Naive thymus-derived CD8-positive, alpha-beta T cell (primary cell): ENCODE results near the gene SPTBN4. TPM values are rescaled to one million over a fixed set of nuclear protein-coding genes. Genes with fewer than 3 reads are reported as not detected.
"Not testable (repeated sequence)": the region's sequence is repeated elsewhere in the genome, so short reads cannot be mapped to it uniquely, and the experiment has no call there.

Experiments
- ATAC-seq, 2 donors: fragments of 150-1000 bp; cut with Tn5 transposase in 1 of 2; sonication (Bioruptor Pico), chemical (Tn5 transposase) in 1 of 2; 1 replicate in 1 of 2; 2 replicates in 1 of 2; pipeline ENCODE4 v1.10.0; 2021; ENCODE audit warnings: mild to moderate bottlenecking in 2 of 2, moderate library complexity in 2 of 2
- POLR2A ChIA-PET: fragments of 350-600 bp; sonication (Branson Sonifier 250); formaldehyde crosslinking; loops from one replicate; lab custom pipeline; 2021; ENCODE audit warnings: antibody characterized with exemption; lab: Charles Lee
- DNase-seq, 10 donors: peaks; one replicate each; pipeline versions ENCODE4 v3.0.0 to v3.0.0-alpha.2; 2020 to 2022
- H3K27ac Mint-ChIP-seq, 10 donors: one replicate each; pipeline ENCODE4 v1.8.0; 2020 to 2022; ENCODE audit warnings: mild to moderate bottlenecking in 10 of 10, mixed read lengths in 10 of 10, moderate library complexity in 4 of 10, inconsistent platforms in 1 of 10
- H3K27me3 Mint-ChIP-seq, 5 donors: one replicate each; pipeline ENCODE4 v1.8.0; 2021 to 2022; ENCODE audit warnings: mixed read lengths in 5 of 5
- H3K36me3 Mint-ChIP-seq, 3 donors: one replicate each; pipeline ENCODE4 v1.8.0; 2020 to 2022; ENCODE audit warnings: mixed read lengths in 3 of 3, mild to moderate bottlenecking in 2 of 3, inconsistent platforms in 1 of 3
- H3K4me1 Mint-ChIP-seq, 4 donors: one replicate each; pipeline ENCODE4 v1.8.0; 2021 to 2022; ENCODE audit warnings: mixed read lengths in 4 of 4
- H3K4me3 Mint-ChIP-seq, 10 donors: one replicate each; pipeline ENCODE4 v1.8.0; 2020 to 2022; ENCODE audit warnings: mild to moderate bottlenecking in 10 of 10, mixed read lengths in 10 of 10, moderate library complexity in 6 of 10, inconsistent platforms in 1 of 10
- H3K9me3 Mint-ChIP-seq, 9 donors: one replicate each; pipeline ENCODE4 v1.8.0; 2020 to 2022; ENCODE audit warnings: mixed read lengths in 9 of 9, mild to moderate bottlenecking in 3 of 9, inconsistent platforms in 1 of 9, moderate library complexity in 1 of 9
- polyA plus RNA-seq, 3 donors: library from polyadenylated mRNA; unstranded; fragments of 300-500 nt; fragmentation: Illumina TruSeq; gene quantifications; one replicate each; pipeline ENCODE4 v1.2.3, GENCODE V29; 2021
- total RNA-seq, 8 experiments: library from RNA in 2 of 8; stranded (reverse) in 2 of 8; gene quantifications; one replicate each; pipeline ENCODE4 v1.2.3 and lab custom pipeline; 2021 to 2026

The SPTBN4 gene
- total and polyA plus RNA-seq, 5 experiments from 2014 or later, result 0.13 to 0.62 (median 0.47) TPM; not detected in 2

DNA sequence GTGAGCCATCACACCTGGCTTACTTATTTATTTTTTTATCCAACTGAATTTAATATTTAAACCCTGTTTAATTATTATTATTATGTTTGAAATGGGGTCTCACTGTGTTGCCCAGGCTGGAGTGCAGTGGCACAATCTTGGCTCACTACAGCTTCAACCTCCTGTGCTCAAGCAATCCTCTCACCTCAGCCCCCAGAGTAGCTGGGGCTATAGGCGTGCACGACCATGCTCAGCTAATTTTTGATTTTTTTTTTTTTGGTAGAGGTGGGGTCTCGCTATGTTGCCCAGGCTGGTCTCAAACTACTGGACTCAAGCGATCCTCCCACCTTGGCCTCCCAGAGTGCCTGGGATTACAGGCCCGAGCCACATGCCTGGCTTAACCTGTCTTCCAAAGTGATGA, 32.5 kb downstream of the SPTBN4 start:
- ATAC-seq (no peak), DNase-seq (no peak)
- POLR2A ChIA-PET, result no interaction called here
- no peaks in the 10 kb centered on the region for H3K9me3 Mint-ChIP-seq
- H3K36me3 Mint-ChIP-seq, result peaks cover 0 to 2% (median 0%) of the 10 kb centered on the region in 3 donors
- H3K4me3 Mint-ChIP-seq, result no peak overlapping the region
- H3K27me3 Mint-ChIP-seq, result peaks cover 2 to 44% (median 23%) of the 10 kb centered on the region in 5 donors
- H3K4me1 Mint-ChIP-seq, result peaks cover 0 to 2% (median under 1%) of the 10 kb centered on the region in 4 donors
- H3K27ac Mint-ChIP-seq, result no peak overlapping the region

DNA sequence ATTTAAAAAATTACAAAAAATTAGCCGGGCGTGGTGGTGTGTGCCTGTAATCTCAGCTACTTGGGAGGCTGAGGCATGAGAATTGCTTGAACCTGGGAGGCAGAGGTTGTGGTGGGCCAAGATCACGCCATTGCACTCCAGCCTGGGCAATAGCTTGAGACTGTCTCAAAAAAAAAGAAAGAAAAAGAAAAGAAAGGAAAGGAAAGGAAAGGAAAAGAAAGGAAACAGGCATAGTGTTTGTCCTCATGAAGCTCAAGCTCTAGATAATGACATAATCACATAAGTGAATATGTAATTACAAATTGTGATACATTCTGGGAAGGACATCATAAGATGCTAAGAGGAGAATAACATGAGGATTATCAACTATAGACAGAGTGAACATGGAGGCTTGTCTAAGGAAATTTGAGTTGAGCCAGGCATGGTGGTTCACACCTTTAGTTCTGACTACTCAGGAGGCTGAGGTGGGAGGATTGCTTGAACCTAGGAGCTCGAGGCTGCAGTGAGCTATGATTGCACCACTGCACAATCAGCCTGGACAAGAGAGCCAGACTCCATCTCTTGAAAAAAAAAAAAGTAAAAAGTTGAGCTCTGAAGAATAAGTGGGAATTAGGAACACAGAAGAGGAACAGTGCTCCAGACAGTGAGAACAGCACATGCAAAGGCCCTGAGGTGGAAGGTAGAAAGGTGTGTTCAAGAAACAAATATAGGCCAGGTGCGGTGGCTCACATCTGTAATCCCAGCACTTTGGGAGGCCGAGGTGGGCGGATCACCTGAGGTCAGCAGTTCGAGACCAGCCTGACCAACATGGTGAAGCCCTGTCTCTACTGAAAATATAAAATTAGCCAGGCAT, 34.1 kb downstream of the SPTBN4 start:
- not testable (repeated sequence) for H3K4me1 Mint-ChIP-seq, H3K36me3 Mint-ChIP-seq, H3K4me3 Mint-ChIP-seq, ATAC-seq, H3K9me3 Mint-ChIP-seq, DNase-seq
- Mint-ChIP-seq H3K27ac (peak overlapping the region in 2 of 10 donors; percentile 14 to 29), H3K27me3 (peaks cover 0 to 34% (median 19%) of the 10 kb centered on the region in 5 donors)
- POLR2A ChIA-PET, result interaction anchor here (0.6 kb wide), 1 partner anchor 69 kb away, joined by 3 read pairs; no protein-coding TSS in a partner anchor

DNA sequence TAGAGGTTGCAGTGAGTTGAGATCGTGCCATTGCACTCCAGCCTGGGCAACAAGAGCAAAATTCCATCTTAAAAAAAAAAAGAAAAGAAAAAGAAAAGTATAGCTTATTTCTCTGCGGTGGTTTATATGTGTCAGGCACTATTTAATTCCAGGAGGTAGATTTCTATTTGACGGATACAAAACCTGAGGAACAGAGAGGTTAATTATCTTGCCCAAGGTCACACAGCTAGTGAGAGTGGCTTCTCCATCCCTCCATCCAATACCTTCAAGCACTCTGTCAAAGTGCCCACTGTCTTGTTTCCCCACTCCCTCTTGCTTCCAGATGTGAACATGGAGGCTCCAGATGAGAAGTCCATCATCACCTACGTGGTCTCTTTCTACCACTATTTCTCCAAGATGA, 34.8 kb downstream of the SPTBN4 start:
- Mint-ChIP-seq H3K36me3 (peaks cover 0 to 2% (median 0%) of the 10 kb centered on the region in 3 donors), H3K4me3 (no peak overlapping the region), H3K9me3 (no peaks in the 10 kb centered on the region), H3K27ac (no peak overlapping the region), H3K27me3 (peaks cover 0 to 34% (median 24%) of the 10 kb centered on the region in 5 donors), H3K4me1 (peaks cover 0 to 7% (median 2%) of the 10 kb centered on the region in 4 donors)
- no peak for DNase-seq
- ATAC-seq, result no peak
- POLR2A ChIA-PET, result no interaction called here

DNA sequence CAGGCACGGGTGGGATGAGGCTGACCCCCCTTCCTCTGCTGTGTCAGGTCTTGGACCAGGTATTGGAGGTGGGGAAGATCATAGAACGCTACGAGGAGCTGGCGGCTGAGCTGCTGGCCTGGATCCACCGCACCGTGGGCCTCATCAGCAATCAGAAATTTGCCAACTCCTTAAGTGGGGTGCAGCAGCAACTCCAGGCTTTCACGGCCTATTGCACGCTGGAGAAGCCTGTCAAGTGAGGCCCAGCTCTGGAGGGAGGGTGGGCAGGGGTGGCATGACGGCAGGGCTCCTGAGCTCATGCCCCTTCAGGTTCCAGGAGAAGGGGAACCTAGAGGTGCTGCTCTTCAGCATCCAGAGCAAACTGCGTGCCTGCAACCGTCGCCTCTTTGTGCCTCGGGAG, 35.3 kb downstream of the SPTBN4 start:
- Mint-ChIP-seq H3K27ac (no peak overlapping the region), H3K4me3 (no peak overlapping the region), H3K9me3 (no peaks in the 10 kb centered on the region), H3K27me3 (peaks cover 0 to 34% (median 24%) of the 10 kb centered on the region in 5 donors), H3K4me1 (peaks cover 0 to 7% (median 2%) of the 10 kb centered on the region in 4 donors), H3K36me3 (peaks cover 0 to 2% (median 0%) of the 10 kb centered on the region in 3 donors)
- DNase-seq (no peak), ATAC-seq (no peak)
- POLR2A ChIA-PET, result no interaction called here

DNA sequence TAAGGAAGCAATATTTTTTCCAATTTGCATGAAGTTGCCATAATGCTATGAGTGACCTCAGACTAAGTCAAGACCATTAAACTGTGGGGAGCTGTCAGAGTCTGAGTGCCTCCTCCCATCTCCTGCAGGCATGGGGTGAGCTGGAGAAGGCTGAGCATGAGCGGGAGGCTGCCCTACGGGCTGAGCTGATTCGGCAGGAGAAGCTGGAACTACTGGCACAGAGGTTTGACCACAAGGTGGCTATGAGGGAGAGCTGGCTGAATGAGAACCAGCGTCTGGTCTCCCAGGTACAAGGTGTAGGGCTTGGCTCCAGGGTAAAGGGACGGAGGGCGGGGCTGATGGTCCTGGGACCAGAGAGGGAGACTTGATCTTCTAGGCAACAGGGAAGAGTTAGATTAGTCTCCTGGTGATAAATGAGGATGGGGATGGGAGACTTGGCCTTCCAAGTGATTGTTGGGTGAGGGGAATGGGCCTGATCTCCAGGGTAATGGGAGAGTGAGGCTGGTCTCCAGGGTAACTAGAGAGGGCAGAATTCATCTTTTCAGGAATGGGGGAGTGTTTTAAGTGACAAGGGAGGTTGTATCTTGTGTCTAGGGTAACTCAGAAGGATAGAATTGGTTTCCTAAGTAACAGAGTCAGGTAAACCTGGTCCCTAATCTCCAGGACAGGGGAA, 36.0 kb downstream of the SPTBN4 start:
- Mint-ChIP-seq H3K27ac (no peak overlapping the region), H3K9me3 (no peaks in the 10 kb centered on the region), H3K27me3 (peaks cover 0 to 34% (median 20%) of the 10 kb centered on the region in 5 donors), H3K4me3 (no peak overlapping the region), H3K36me3 (no peaks in the 10 kb centered on the region), H3K4me1 (peaks cover 0 to 7% (median 2%) of the 10 kb centered on the region in 4 donors)
- ATAC-seq (no peak), DNase-seq (no peak)
- POLR2A ChIA-PET, result no interaction called here

DNA sequence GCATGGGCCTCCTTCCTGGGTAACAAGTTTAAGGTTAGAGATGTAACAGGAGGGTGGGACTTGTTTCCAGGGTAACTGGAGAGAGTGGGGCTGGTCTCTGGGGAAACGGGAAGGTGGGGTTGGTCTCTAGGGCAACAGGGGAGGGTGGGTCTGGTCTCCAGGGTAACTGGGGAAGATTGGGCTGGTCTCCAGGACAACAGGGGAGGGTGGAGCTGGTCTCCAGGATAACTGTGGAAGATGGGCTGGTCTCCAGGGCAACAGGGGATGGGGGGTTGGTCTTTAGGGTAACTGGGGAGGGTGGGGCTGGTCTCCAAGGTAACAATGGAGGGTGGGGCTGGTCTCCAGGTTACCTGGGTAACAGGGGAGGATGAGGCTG, 36.5 kb downstream of the SPTBN4 start:
- ATAC-seq, result no peak
- POLR2A ChIA-PET, result no interaction called here
- no peak for DNase-seq

DNA sequence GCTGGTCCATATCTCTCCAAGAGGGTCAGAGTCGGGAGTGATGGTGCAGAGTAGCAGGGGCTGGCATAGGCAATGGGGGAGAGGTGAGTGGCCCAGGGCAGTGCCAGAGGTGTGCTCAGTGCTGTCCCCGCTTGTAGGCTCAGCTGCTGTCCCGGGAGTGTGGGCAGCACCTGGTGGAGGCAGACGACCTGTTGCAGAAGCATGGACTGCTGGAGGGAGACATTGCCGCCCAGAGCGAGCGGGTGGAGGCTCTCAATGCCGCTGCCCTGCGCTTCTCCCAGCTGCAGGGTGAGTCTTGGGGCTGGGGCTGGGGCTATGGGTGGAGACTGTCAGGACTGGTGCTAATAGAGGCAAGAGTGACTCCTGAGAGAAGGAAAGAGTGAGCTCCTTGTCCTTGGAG, 39.3 kb downstream of the SPTBN4 start:
- no peaks in the 10 kb centered on the region for H3K36me3 Mint-ChIP-seq
- no peaks in the 10 kb centered on the region for H3K9me3 Mint-ChIP-seq
- ATAC-seq (no peak), DNase-seq (no peak)
- H3K4me3 Mint-ChIP-seq, result no peak overlapping the region
- peaks cover 5 to 49% (median 38%) of the 10 kb centered on the region in 5 donors for H3K27me3 Mint-ChIP-seq
- H3K4me1 Mint-ChIP-seq, result peaks cover 0 to 7% (median 2%) of the 10 kb centered on the region in 4 donors
- POLR2A ChIA-PET, result no interaction called here
- peak overlapping the region in 2 of 10 donors; percentile 23 to 72 for H3K27ac Mint-ChIP-seq

More for the DNA sequence above, 36.5 kb downstream of the SPTBN4 start:
- no peaks in the 10 kb centered on the region for H3K9me3 Mint-ChIP-seq
- H3K4me1 Mint-ChIP-seq, result peaks cover 0 to 7% (median 2%) of the 10 kb centered on the region in 4 donors
- H3K36me3 Mint-ChIP-seq, result no peaks in the 10 kb centered on the region
- H3K27me3 Mint-ChIP-seq, result peaks cover 2 to 34% (median 20%) of the 10 kb centered on the region in 5 donors
- no peak overlapping the region for H3K4me3 Mint-ChIP-seq
- no peak overlapping the region for H3K27ac Mint-ChIP-seq

DNA sequence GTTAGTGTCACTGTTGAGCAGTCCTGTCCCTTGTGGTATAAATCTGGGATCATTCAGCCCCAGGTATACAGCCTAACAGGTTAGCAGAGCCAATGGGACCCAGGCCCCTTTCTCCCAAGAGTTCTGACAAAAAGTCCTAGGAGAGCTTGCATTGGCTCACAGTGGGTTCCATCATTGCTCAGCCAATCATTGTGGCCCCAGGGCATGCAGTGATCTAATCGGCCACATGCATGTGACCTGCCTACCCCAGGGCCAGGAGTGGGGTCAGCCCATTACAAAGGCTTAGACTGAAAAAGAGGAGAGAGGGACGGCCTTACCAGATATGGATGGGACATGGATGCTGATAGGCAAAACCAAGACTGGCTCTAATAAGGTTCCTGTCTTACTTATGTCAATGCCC, 41.1 kb downstream of the SPTBN4 start:
- no peak overlapping the region for H3K4me3 Mint-ChIP-seq
- DNase-seq (no peak), ATAC-seq (no peak)
- peaks cover 4 to 10% (median 7%) of the 10 kb centered on the region in 4 donors for H3K4me1 Mint-ChIP-seq
- H3K9me3 Mint-ChIP-seq, result no peaks in the 10 kb centered on the region
- POLR2A ChIA-PET, result no interaction called here
- H3K27me3 Mint-ChIP-seq, result peaks cover 16 to 52% (median 45%) of the 10 kb centered on the region in 5 donors
- peak overlapping the region in 1 of 10 donors; percentile 21 for H3K27ac Mint-ChIP-seq
- no peaks in the 10 kb centered on the region for H3K36me3 Mint-ChIP-seq

DNA sequence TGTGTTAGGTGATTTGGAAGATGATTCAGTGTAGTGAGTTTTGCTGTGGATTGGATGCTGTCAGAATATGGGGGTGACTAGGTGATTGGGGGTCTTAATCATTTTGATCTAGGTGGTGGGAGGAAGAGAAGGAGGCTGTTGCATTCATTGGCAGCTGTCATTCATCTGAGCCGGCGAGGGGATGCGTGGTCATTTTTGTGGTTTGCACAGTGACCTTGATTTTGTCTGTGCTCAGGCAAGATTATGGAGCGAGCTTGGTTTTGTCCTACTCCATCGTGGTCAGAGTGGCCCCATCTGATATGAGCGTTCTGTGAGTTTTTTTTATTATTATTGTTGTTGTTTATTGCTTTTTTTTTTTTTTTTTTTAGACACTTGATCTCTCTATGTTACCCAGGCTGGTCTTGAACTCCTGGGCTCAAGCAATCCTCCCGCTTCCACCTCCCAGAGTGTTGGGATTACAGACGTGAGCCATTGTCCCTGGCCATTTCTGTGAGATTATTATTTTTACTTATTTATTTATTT, 42.0 kb downstream of the SPTBN4 start:
- H3K36me3 Mint-ChIP-seq, result no peaks in the 10 kb centered on the region
- ATAC-seq, result no peak
- no peak overlapping the region for H3K27ac Mint-ChIP-seq
- no peak for DNase-seq
- H3K27me3 Mint-ChIP-seq, result peaks cover 20 to 52% (median 43%) of the 10 kb centered on the region in 5 donors
- no peak overlapping the region for H3K4me3 Mint-ChIP-seq
- H3K4me1 Mint-ChIP-seq, result peaks cover 4 to 8% (median 7%) of the 10 kb centered on the region in 4 donors
- POLR2A ChIA-PET, result no interaction called here
- H3K9me3 Mint-ChIP-seq, result no peaks in the 10 kb centered on the region

DNA sequence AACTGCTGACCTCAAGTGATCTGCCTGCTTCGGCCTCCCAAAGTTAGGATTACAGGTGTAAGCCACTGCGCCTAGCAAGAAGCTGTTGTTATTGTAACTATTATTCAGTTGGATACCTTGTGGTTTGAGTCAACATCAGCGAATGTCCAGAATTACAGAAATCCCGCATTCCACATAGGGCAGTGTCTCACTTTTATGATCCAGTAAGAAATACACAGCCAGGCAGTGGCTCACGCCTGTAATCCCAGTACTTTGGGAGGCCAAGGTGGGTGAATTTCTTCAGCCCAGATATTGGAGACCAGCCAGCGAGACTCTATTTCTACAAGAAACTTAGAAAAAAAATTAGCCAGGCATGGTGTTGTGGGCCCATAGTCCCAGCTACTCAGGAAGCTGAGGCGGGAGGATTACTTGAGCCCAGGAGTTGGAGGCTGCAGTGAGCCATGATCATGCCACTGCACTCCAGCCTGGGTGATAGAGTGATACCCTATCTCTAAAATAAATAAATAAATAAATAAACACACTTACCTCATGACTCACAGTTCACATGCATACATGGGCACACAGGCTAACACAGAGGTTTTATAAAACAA, 43.8 kb downstream of the SPTBN4 start:
- no peak for ATAC-seq
- H3K9me3 Mint-ChIP-seq, result no peaks in the 10 kb centered on the region
- H3K36me3 Mint-ChIP-seq, result no peaks in the 10 kb centered on the region
- peaks cover 29 to 62% (median 46%) of the 10 kb centered on the region in 5 donors for H3K27me3 Mint-ChIP-seq
- peaks cover 4 to 7% (median 6%) of the 10 kb centered on the region in 4 donors for H3K4me1 Mint-ChIP-seq
- POLR2A ChIA-PET, result no interaction called here
- no peak overlapping the region for H3K4me3 Mint-ChIP-seq
- no peak for DNase-seq
- H3K27ac Mint-ChIP-seq, result peak overlapping the region in 1 of 10 donors; percentile 32

DNA sequence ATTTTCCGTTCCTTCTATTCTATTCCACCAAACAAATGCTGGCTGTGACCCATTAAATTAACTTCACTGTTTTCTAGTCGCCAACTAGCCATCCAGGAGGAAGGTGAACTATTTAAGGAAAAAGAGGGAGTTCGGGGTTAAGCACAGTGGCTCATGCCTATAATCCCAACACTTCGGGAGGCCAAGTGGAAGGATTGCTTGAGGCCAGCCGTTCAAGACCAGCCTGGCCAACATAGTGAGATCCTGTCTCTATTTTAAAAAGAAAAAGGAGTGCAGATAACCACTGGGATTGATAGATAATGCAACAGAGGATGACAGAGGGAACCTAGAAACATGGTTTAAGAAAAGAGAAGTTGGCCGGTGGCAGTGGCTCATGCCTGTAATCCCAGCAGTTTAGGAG, 44.7 kb downstream of the SPTBN4 start:
- ATAC-seq (no peak), DNase-seq (no peak)
- no peaks in the 10 kb centered on the region for H3K9me3 Mint-ChIP-seq
- H3K36me3 Mint-ChIP-seq, result no peaks in the 10 kb centered on the region
- H3K27ac Mint-ChIP-seq, result no peak overlapping the region
- no peak overlapping the region for H3K4me3 Mint-ChIP-seq
- POLR2A ChIA-PET, result no interaction called here
- peaks cover 29 to 62% (median 42%) of the 10 kb centered on the region in 5 donors for H3K27me3 Mint-ChIP-seq
- H3K4me1 Mint-ChIP-seq, result peaks cover 3 to 7% (median 5%) of the 10 kb centered on the region in 4 donors

DNA sequence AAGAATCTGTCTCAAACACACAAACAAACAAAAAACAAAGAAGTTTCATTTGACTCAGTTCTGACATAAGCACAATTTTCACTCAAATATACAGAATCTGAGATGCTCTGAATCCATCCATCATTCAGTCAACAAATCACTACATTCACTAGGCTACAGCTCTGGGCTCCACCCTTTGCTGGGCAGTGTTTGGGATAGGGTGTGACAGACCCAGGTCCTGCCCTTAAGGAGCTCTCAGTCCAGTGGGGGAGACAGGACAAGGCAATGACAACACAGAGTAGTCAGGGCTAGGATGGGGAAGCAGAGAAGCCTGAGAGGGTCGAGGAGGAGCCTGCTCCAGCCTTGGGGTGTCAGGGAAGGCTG, 45.3 kb downstream of the SPTBN4 start:
- no peaks in the 10 kb centered on the region for H3K9me3 Mint-ChIP-seq
- ATAC-seq, result no peak
- peaks cover 3 to 7% (median 5%) of the 10 kb centered on the region in 4 donors for H3K4me1 Mint-ChIP-seq
- no peaks in the 10 kb centered on the region for H3K36me3 Mint-ChIP-seq
- peak overlapping the region in 4 of 10 donors; percentile 47 to 64 (median 56) for H3K4me3 Mint-ChIP-seq
- POLR2A ChIA-PET, result interaction anchor here (0.5 kb wide), 1 partner anchor 369 kb away, joined by 3 read pairs; no protein-coding TSS in a partner anchor
- no peak for DNase-seq
- peaks cover 33 to 62% (median 44%) of the 10 kb centered on the region in 5 donors for H3K27me3 Mint-ChIP-seq
- H3K27ac Mint-ChIP-seq, result peak overlapping the region in 1 of 10 donors; percentile 19
